Sciatic nerve (tissue), 2 donors: ENCODE data around the gene DAPP1. TPM values are rescaled to one million over a fixed set of nuclear protein-coding genes. Genes with fewer than 3 reads are reported as not detected.
"Not testable (repeated sequence)": the region's sequence is repeated elsewhere in the genome, so short reads cannot be mapped to it uniquely, and the experiment has no call there.

Experiments used
- ATAC-seq: fragments of 200-7000 bp; cut with Tn5 transposase; one replicate; pipeline ENCODE4 v1.9.1; 2020; ENCODE audit warnings: mild to moderate bottlenecking, moderate library complexity
- DNase-seq: peaks from one replicate; pipeline ENCODE4 v3.0.0-alpha.2; 2020; ENCODE audit warnings: low spot score
- intact Hi-C: fragments of 100-400 bp; cut with DNase I; formaldehyde crosslinking; loops from one replicate; pipeline ENCODE4 v1.14.2; 2022
- total RNA-seq: library from RNA; stranded (reverse); fragmentation: NEBNext Ultra II Directional; extraction: Animal tissue kit (Norgen Biotek cat#: 25700); gene quantifications from one replicate; pipeline ENCODE4 v1.2.1, GENCODE V29; 2021
- donor health status: DM: no; HTN: no; CAD: no.
- donor health status: DM: no; HTN: no; CAD: no.

Gene DAPP1
- total RNA-seq, 1 donor from 2014 or later = 3.5 TPM

DNA sequence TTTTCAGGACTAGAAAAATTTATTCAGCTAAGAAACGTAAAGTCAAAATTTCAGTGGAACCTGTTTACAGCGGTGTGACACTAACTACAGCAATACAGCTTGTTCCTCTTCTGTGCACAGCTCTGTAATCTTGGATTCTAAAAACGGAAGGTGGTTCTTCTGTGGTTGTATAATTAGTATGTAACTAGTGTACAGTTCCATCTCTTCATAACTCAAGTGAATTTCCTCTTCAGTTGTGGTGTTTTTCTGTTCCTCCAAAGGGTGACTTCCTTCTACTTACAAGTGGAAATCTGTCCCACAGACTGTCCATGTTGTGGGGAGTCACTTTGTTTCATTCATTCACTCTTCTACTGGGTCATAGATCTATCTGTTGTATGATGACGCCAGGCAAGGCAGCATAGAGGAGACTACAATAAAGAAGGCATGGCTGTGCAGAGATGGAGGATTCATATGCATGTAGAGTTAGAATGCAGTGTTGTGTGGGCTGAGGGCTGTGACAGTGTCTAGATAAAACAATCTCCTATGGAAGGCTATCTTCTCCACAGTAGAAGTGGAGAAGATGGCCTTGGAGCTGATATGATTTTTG, 5.4 kb downstream of the DAPP1 start:
- intact Hi-C loops = no loop called here
- ATAC-seq (no peak), DNase-seq (no peak)

DNA sequence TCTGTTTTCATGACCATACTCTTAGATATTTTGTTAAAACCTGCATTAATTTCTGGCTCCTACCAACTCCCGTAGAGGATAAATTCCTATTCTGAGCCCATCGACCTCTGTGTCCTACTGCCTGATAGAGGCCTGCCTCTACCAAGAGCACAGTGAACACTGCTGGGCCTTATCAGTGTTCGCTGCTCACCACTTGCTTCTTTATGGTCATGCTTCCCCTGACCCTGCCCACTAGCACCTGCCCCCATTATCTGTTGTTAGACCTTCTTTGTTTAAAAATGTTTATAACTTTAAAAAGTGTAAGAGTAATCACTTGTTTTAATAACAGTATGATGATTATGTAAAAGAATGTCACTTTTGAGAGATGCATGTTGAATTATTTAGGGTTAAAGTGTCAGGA, 6.1 kb downstream of the DAPP1 start:
- ATAC-seq (no peak), DNase-seq (no peak)
- intact Hi-C loops = no loop called here

DNA sequence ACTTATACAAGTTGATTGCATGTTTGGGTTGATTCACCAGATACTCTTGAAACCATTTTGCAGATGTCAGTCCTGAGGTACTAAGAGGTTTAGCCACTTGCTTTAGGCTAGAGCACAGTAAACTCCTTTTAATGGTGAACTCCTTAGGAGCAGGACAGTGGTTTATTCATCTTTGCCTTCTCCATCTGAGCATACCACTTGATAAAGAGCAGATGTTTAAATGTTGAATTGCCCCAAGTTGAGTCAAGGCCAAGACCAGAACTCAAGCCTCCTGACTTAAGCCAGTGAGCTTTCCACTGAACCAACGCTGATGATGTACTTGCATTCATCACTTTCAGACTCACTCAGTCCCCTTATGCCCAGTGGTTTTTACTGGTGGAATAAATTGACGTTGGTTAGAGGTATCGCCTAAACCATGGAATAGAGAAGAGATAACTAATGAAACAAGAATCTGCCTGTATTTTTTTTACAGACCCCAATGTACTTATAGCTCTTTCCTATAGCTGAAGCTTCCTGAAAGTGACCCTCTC, 7.5 kb downstream of the DAPP1 start:
- DNase-seq (no peak), ATAC-seq (no peak)
- intact Hi-C loops = no loop called here

DNA sequence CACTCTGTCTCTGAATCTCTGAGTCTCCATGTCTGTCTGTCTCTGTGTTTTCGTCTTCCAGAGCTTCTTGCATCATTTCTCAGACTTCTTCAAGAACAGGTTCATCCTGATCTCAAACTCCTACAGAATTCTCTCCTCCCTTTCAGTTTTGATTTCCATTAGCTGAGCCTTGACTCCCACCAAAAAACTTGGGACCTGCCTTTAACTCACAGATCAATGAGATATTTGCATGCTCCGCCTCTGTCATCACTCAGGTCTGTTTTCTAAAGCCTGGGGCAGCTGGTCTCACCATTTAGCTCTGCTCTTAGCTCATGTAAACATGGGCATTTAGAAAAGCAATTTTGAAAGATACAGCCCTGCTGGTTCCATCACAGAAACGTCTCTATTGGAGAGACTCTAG, 8.6 kb downstream of the DAPP1 start:
- ATAC-seq (no peak), DNase-seq (no peak)
- intact Hi-C loops = no loop called here

DNA sequence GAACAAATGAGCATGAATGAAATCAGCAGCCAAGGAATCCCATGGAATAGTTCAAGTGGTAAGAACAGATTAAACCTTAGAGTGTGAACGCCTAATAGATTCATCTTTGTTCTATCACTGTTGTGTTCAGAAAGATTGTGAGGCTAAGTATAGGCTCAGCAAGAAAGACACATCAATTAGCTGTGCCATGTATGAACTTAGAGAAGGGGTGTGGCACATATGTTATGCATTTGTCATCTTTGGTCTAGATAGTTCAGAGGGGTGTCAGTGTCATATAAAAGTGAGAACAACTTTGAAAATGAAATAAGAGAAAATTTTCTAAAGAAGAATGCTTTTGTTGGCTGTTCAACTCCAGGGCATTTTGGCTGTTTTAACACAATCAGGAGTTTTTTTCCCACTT, 9.4 kb downstream of the DAPP1 start:
- ATAC-seq (no peak), DNase-seq (no peak)
- intact Hi-C loops = no loop called here

DNA sequence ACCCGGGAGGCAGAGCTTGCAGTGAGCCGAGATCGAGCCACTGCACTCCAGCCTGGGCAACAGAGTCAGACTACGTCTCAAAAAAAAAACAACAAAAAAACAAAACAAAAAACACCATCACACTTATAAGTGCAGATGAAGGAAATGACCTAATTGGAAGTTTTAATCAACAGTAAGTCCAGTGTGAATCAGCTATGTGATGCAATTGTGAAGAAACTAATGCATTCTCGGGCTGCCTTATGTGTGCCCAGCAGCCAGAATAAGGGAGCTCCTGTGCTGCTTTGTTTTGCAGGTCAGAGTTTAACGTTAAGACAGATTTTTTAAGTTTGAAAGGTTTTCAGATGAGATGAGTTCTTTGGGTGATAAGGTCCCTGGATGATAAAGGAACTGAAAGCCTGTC, 10.8 kb downstream of the DAPP1 start:
- ATAC-seq (no peak), DNase-seq (no peak)
- intact Hi-C loops = no loop called here

DNA sequence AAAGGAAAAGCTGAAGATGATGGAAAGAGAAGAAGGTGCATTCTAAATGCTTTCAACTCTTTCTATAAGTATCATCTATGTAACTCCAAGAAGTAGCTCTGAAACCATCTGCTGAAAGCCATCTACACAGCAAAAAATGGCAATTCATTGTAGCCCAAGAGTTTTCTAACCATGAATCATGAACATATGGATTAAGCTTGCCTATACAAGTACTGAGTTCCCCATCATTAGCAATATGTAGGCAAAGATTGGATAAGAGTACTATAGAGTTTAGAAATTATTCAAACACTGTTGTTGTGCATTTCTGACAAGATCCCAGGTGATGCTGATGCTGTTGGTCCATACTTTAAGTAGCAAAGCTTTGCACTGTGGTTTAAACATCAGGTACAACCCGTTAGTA, 11.2 kb downstream of the DAPP1 start:
- intact Hi-C loops = no loop called here
- no peak for DNase-seq
- no peak for ATAC-seq

DNA sequence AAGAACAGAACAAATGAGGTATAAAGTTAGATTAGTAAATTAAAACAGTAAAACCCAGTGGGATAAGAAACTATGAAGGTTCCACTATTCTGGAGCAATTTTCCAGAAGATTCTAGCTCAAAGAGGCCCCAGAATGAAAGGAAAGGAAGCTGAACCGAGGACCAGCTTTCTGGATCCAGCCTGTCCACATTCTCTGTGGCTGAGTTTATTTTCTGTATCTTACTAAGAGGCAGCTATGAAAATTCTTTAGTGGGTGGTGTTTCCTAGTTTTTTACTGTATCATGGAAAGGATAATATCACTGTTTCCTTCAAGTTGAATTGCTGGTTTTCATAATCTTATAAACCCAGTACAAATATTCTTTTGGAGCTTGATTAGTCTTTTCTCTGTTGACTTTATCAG, 11.8 kb downstream of the DAPP1 start:
- intact Hi-C loops = no loop called here
- DNase-seq = no peak
- no peak for ATAC-seq

DNA sequence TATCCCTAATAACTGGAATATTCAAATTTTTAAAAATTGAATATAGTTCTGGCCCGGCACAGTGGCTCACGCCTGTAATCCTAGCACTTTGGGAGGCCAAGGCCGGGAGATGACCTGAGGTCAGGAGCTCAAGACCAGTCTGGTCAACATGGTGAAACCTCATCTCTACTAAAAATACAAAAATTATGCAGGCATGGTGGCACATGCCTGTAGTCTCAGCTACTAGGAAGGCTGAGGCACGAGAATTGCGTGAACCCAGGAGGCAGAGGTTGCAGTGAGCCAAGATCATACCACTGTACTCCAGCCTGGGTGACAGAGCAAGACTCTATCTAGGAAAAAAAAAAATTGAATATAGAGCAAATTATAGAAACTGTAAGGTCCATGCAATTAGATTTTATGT, 13.4 kb downstream of the DAPP1 start:
- ATAC-seq, DNase-seq, intact Hi-C loops: not testable (repeated sequence)

DNA sequence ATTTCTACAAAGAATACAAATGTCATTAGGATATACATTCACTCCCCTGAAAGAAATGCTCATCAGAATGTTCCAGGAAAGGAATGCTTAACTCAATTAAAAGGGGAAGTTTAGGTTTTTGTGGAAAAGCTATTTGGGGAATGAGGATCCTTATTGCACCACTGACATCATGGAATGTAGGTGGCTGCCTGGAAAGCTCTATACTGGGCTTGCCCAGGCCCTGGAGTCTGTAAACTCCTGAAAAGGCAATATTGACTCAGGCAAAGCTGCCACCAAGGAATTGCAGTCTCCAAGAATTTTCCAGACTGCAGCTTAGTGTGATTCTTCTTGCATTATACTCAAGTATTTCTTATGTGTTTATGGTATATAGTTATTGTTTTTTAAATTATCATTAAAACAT, 15.7 kb downstream of the DAPP1 start:
- no peak for DNase-seq
- intact Hi-C loops = no loop called here
- no peak for ATAC-seq

DNA sequence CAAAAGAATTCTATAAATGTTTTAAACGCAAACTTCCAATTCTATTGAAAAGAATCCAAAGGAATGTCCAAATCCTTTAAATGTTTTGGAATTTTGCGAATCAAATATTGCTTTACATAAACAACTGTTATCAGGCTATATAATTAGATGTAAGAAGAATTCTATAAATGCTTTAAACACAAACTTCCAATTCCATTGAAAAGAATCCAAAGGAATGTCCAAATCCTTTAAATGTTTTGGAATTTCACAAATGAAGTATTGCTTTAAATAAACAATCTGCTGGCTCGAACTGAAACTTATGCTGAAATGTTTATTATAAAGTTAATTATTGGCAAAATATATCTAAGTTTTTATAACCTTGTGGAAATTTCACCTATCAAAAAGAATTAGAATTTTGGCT, 16.1 kb downstream of the DAPP1 start:
- intact Hi-C loops = no loop called here
- no peak for ATAC-seq
- no peak for DNase-seq

DNA sequence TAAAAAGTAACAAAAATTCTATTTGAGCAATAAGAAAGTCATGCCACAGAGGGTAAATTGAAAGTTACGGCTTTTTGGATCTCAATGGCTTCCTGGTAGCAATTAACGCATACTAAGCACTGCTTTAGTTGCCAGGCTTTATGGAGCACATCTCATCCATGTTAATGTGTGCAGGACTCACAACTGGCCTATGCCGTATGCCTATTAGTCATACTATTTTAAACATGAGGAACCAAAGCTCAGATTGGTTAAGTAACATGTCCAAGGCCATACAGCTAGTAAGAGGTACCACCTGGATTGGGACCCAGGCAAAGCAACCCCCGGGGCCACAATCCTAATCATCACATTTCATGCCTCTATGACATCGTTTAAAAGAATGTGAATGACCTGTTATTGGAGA, 17.1 kb downstream of the DAPP1 start:
- ATAC-seq (no peak), DNase-seq (no peak)
- intact Hi-C loops = no loop called here

DNA sequence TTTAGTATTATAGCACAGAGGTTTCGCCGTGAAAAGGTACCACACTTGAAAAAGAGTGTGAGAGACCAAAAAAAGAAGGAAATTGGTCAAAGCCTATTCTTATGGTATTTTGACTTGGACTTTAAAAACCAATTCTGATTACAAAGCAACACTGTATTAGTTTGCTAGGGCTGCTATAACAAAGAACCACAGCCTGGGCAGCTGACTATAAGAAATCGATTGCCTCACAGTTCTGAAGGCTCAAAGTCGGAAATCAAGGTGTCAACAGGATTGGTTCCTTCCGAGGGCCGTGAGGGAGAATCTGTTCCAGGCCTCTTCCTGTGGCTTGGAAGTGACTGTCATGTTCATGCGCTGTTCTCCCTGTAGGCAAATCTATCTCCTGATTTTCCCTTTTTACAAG, 17.9 kb downstream of the DAPP1 start:
- intact Hi-C loops = no loop called here
- ATAC-seq (no peak), DNase-seq (no peak)

DNA sequence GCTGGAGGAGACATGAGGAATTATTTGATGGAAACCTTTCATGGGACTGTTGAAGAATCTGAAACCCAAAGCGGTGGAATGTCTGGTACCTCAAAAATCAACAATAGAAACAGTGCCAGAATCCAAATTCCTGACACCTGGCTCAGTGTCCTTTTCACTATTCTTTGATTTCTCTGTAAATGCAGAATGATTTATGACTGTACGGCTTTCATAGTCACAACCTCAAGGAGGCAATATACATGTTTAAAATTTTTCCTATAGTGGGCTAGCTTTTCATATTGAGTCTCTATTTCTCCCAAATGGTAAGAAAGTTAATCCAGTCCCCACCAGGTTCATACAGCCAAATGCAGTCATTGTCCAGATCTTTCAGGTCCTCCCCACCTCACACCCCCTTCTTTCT, 19.3 kb downstream of the DAPP1 start:
- DNase-seq (no peak), ATAC-seq (no peak)
- intact Hi-C loops = no loop called here

DNA sequence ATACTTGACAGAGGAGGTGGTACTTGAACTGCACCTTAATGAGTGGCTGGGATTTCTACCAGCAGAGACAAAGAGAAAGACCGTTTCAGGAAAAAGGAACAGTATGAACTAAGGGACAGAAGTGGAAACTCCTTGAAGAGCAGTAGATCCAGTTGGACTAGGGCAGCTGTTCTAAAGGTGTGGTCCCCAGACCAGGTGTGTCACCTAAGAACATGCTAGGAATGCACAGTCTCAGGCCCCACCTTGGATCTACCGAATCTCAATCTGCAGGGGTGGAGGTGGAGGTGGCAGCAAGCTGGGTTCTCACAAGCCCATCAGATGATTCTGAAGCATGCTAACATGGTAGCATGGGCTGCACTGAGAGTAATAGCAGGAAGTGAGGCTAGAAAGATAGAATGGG, 22.3 kb downstream of the DAPP1 start:
- intact Hi-C loops = no loop called here
- DNase-seq (no peak), ATAC-seq (no peak)

DNA sequence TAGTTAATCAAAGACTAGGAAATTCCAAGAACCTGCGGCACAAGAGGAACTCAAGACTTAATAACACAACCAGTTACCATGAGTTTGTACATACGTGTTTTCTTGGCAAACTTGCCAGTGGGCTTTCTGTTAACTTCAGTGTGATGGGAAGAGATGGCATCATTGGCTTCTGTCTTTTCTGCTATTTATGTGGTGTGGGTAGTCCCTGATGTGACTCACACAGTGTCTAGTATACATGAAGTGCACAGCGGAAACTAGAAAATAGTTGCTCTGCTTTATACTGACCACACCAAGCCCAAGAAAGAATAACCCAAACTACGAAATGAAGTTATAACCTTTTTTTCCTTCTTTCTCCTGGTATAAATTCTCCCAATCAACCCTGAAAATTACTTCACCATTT, 24.5 kb downstream of the DAPP1 start:
- DNase-seq (no peak), ATAC-seq (no peak)
- intact Hi-C loops = no loop called here

DNA sequence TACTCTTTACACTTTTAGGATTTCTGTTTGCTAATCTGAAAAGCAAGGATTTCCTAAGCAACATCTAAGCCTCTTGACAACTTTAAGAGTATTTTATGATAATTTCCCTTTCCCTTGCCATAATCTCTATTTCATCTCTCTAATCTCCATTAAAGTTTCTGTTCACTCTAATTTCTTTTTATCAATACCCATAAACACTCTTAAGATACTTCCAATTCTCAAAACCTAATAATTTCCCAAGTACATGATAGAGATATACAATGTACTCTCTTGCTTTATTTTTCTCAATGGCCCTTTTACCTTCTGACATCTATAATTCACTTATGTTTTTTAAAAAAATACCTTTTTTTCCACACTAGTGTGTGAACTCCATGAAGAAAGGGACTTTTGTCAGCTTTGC, 26.8 kb downstream of the DAPP1 start:
- intact Hi-C loops = no loop called here
- no peak for ATAC-seq
- no peak for DNase-seq

DNA sequence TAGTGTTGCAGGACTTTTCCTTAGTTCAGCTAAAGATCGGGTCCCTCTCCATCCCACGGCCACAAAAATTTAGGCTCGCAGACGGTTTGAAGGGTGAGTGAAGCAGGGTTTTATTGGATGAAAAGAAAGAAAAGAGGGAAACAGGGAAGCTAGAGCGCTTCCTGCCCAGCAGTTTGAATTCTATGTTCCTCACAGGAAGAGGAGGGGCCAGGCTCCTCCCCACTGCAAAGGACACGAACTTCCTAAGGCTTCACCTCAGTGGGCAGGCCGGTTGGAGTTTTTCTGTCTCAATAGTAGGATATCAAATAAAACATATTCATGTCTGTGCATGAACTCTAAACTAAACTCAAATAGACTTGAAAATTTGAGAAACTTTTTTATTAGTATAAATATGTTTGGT, 27.4 kb downstream of the DAPP1 start:
- intact Hi-C loops = no loop called here
- DNase-seq = no peak

DNA sequence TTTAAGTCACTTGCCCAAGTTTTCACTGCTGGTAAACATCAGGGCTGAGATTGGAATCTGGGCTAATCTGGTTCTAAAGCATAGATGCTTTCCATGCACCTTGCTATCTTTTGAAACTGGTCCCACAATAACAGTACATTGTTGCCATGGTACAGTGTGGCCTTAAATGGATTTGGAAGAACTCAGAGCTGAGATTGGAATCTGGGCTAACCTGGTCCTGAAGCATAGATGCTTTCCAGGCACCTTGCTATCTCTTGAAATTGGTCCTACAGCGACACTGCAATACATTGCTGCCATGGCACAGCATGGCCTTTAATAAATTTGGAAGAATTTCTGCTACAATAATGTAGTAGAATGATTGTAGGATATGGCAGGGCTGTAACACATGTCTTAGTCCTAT, 28.6 kb downstream of the DAPP1 start:
- intact Hi-C loops = no loop called here
- ATAC-seq (no peak), DNase-seq (no peak)

More for the DNA sequence above, 27.4 kb downstream of the DAPP1 start:
- no peak for ATAC-seq

DNA sequence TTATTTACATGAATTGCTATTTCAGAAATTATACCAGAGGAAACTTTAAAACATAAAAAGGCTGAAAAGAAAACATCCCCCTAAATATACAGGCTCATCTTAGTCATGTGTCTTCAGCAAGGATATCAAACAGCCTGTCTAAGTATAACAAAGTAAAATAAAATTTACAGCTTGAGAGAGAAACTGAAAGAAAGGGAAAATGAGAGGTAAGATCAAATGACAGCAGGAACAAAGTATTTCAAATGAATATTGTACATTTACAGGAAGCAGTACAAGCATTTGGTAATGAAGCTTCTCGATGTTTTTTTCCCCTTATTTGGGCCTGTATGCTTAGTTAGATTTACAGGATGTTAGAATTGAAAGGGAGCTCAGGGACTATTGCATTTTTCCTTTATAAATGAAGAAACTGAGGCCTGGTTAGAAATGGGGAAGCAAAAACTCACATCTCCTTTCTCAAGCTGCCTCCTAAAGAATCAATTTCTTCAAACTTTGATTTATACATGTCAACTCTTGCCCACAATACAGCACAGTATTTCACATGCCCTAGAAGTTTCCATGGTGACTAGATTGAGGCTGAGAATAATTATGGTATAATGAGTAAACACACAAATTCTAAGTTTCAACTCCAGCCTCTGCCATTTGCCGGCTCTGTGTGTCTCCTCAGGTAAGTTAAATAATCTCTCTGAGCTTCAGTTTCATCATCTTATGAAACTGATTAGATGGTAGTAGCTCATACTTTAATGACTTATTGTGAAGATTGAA, 29.3 kb downstream of the DAPP1 start:
- ATAC-seq (no peak), DNase-seq (no peak)
- intact Hi-C loops = no loop called here

DNA sequence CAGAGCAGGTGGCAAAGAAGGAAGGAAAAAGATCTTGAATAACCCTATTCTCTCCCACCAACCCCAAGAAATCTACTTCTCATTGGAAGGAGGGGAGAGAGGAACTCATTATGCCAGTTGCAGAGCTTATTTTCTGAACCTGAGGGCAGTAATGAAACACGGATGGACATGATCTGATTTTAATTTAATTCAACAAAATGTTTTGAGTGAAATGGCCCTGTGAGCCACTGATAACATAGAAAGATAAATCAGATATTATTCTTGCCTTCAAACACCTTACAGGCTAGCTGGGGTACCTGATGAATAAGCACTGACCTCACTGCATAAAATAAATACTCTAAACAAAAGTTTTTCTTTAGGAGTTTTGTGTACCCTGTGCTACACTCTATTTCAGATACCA, 30.3 kb downstream of the DAPP1 start:
- ATAC-seq (no peak), DNase-seq (no peak)
- intact Hi-C loops = no loop called here
